T47D (cell line): ENCODE data around the gene TFEB.

Source experiments
- DNase-seq, 2 experiments: peaks; one replicate each; pipeline versions ENCODE4 v3.0.0 to v3.0.0-alpha.2; 2011 to 2012; ENCODE audit warnings: low read depth in 1 of 2, low spot score in 1 of 2
- JUND ChIP-seq: IDR thresholded peaks from 2 replicates; pipeline ENCODE4 v1.6.1; 2012; ENCODE audit warnings: low read depth
- in situ Hi-C: cut with HindIII; loops from 2 replicates; pipeline ENCODE4 v1.10.0; 2016; ENCODE audit warnings: low sequenced_read_pairs, low pct_unique_long_range_greater_than_20kb

Gene TFEB

DNA sequence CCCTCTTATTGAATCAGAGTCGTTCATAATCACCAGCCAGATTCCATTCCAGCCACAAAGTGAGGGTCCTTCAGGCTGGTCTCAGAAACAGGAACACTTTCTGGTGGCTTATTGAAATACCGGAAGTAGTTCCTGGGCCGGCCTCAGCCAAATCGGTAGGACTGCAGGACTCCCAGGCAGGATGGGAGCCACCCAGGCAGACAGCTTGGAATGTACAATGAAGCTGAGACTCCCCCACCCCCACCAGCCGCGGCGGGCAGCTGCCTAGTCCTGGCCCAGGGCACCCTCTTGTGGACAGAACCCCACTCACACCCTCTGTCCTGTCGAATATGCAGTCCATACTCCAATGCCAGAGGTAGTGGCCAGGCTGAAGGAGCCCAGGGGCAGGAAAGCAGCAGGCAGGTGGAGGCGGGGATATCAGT is 53.3 kb downstream of the TFEB start:
- in situ Hi-C loops = no loop called here
- no peak for TF ChIP-seq JUND

DNA sequence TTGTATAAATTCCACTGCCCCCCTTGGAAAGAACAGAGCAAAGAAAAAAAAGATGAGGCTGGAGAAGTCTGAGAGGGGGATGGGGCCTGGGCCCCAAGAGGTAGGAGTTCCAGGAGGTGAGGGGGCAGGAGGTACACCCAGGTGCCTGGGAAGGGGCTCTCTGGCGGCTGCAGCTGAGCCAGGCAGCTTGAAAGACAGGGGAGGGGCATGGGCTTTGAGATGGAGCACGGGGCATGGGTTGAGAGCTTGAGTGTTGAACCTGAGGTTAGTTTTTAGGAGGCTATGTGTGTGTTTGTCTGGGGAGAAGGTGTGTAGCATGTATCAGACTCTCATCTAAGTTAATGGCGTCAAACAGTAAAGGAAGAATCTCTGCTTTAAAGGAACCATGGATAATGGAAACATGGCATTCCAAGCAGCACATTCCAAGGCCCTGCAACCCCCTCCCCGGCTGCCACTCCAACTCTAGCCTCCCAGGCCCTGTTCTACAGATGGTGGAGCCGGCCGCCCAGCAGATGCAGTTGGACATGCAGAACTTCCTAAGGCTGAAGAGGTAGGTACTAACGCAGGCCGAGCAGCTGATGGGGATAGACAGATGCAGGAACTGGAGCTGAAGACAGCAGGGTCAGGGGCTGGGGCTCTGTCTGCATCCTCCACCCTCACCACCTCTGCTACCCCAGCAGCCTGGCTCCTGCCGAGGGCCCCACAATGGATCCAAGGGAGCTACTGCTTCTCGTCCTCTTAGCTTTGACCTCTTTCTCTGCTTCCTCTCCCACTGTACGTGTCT is 55.0 kb downstream of the TFEB start:
- no peak for DNase-seq
- in situ Hi-C loops = no loop called here
- no peak for TF ChIP-seq JUND

More for the DNA sequence above, 53.3 kb downstream of the TFEB start:
- DNase-seq = peak; percentile 90 to 95

DNA sequence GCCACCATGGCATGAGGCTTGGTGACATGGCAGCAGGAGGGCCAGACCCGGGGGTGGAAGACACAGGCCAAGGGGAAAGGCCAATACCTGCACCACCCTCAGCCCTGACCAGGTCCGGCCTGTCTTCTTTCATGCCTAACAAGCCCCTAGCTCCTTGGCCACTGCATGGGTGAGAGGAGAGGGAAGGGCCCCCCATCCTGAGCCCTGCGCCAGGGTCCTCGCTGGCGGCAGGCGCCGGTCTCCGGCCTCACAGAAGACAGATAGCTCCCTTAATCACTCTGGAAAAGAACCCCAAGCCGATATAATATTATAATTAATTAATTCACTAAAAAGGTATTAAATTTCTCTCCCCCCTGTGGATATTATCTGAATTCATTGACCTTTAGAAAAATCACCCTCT is 55.7 kb downstream of the TFEB start:
- in situ Hi-C loops = no loop called here
- no peak for TF ChIP-seq JUND

DNA sequence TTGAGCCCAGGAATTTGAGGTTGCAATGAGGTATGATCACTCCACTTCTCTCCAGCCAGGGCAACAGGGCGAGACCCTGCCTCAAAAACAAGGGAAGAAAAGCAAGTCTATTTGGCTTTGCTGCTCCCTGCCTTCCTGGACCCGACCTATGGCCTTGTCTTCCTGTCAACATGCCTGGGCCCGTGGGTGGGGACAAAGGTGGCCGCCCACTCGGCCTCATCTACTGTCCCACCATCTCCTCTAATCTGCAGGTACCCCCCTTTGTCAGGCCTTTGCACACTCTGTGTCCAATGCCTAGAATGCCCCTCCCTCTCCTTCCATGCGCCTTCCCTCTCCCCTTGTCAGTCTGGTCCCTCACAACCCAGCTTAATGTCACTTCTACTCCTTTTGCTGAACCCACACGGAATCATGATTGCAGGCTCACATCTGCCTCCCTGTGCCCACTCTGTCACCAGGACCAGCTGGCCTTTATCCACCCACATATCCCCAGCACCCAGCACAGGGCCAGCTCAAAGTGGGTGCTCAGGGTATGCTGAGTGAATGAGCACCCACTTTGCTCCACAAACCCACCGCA is 56.8 kb downstream of the TFEB start:
- DNase-seq = no peak
- in situ Hi-C loops = no loop called here
- TF ChIP-seq JUND = no peak

More for the DNA sequence above, 55.7 kb downstream of the TFEB start:
- DNase-seq = no peak

DNA sequence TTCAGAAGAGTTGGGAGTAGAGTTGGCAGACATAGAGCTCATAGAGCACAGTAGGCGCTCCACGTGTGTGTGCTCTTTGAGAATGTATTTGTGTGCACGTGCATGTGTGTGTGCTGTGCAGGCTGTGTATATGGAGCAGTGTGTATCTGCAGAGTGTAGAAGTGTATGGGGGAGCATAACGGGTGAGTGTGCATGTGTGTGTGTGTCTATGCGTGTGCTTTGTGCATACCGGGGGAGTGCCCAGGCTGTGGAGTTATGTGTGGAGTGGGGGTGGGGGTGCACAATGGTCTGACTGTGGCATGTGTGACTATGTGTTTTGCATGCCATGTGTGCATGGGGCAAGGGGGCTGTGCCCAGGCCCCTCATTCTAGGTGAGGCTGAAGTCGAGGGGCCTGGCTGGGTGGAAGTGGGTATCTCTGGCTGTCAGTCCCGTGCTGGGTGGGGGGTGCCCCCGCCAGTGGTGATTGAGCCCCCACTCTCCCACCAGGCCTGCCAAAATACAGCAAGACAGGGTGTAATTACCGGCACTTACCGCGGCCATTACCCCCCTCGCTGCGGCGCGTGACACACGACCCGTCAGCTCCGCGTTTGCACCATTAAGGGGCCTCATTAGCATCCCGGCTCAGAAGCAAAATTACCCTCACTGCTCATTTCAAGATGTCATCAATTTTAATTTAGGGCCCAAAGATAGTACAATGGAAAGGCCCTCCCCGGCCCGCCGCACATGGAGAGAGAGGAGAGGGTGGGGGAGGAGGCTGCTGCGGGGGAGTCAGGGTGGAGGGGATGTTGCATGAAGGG is 58.1 kb downstream of the TFEB start:
- in situ Hi-C loops = no loop called here
- DNase-seq = no peak
- no peak for TF ChIP-seq JUND

DNA sequence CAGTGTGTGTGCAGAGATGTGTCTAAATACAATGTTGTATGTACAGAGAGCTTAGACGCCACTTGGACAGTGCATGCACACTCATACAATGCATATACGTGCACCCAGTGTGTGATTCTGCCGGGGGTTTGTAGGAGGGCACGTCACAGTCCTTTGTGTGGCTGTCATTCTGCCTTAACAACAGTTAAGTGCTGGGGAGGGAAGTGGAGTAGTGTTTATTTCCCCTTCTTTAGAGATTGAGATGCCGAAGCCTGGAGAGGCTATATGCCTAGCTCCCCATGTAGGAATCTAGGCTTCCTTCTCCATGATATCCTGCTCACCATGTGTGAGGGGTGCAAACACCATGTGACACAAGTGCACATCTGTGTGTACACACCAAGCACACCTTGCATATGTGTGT is 59.0 kb downstream of the TFEB start:
- in situ Hi-C loops = no loop called here
- no peak for DNase-seq
- no peak for TF ChIP-seq JUND

DNA sequence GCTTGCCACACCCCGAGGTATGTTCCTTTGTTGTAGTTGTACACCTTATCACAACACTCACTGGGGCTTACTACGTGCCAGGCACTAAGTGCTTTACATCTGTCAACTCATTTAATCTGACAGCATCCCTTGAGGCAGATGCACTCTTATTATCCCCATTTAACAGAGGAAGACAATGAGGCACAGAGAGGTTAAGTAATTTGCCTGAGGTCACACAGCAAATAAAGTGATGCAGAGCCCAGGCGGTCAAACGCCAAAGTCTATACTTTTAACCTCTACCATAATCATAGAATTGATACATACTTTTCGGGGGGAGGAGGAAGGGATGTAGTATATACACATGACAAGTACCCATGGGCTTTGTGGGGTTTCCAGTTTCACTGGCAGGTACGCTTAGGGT is 59.4 kb downstream of the TFEB start:
- in situ Hi-C loops = no loop called here
- DNase-seq = no peak
- TF ChIP-seq JUND = no peak

DNA sequence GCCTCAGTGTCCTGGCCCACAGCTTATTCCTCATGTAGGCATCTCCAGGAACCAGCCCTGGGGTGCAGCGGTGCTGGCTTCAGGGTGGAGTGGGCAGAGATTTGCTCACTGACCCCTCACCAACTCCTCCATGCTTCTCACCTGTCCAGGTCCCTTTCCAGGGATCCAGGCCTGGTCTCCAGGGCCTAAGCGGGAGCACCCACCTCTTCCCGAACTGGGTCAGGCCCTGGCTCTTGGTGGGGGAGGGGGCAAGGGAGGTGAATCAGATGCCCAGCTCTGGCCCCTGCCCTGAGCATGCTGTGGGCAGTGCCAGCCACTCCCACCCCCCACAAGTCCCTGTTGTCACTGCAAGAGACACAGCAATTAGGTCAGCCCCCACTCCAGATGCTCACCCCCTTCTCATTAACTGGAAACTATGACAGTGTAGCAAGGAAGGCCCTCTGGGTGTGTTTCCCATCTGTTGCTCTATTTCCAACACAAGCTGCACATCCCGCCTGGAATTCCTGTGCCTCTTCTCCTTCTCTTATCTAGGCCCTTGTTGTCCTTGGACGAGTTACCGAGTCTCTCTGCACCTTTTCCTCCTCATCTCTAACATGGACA is 60.1 kb downstream of the TFEB start:
- in situ Hi-C loops = no loop called here
- DNase-seq = no peak
- TF ChIP-seq JUND = no peak

DNA sequence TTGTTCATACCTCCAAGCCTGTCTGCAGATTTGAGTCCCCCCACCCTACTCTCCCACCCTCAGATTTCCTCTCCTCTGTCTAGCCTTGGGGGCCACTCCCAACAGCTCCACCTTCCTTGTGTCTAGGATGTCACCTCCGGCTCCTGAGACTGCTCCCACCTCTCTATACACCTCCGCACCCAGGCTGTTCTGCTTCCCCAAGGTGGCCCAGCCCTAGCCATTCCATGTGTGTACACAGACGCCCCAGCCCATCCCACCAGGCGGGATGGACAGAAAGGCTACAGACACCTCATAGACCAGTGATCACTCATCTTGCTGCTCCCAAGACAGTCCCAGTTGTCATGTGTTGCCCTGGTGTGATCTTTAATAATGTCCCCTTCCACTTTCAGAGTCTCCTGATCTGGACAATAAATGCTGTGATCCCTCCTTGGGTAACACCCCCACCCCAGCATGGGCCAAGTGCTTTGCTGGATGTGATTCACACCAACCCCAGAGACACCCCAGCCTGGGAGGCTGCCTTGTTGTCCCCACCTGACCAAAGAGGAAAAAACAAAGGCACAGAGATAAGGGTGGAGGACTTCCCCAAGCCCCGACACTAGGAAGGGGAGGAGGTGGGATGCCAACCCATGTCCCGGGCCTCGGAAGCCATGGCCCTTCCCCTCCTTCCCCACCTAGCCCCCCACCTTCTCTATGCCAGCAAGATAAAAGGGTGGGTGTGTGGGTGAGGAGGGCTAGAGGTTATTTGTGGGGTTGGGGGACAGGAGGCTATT is 61.0 kb downstream of the TFEB start:
- no peak for DNase-seq
- in situ Hi-C loops = no loop called here
- TF ChIP-seq JUND = no peak

DNA sequence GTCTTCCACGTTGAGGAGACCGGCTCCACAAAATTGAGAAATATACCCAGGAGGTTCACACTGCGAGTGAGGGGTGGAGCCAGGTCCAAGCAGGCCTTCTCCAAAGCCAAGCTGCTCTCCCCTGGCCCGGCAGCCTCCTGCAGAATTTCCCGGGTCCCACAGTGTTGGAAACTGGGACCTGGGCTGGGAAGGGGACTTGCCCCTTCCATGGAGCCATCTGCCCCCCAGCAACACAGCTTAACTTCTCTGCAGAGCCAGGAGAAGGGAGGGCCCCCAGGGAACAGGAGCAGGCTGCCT is 61.8 kb downstream of the TFEB start:
- no peak for DNase-seq
- in situ Hi-C loops = no loop called here
- no peak for TF ChIP-seq JUND

DNA sequence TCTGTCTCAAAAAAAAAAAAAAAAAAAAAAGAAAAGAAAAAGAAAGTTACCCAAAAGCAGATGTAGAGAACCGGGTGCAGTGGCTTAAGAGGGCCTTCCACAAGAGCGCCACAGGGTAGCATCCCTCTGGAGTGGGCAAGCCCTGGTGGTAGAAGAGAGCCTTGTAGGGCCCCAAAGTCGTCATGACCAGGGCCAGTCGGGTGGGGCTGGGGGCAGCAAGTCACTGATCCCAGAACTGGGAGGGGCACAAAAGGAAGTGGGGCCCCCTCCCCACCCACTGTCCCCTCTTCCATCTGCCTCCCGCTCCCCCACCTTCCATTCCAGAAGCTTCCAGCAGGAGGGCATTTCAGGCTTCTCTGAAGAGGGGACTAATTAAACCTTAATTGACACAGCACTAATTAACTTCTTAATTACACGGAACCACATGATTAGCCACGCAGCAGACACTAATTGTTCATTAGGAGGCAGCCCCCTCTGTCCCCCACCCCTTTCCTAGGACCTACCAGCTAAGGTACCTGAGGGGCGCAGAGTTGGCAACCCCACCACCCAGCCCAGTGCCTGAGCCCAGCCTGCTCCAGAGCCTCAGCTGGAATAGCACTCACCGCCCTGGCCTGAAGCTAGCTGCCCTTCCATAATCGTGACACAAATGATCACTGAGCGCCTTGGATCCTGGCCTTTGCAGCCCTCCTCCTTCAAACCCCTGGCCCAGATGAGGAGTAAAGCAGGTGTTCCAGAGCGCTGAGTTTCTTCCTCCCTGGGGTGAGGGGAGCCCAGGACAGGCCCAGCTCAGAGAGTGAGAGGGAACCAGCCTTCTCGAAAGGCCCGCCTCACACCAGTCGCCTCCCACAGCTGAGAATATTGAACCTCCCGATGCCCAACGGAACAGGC is 62.3 kb downstream of the TFEB start:
- in situ Hi-C loops = no loop called here
- no peak for DNase-seq
- TF ChIP-seq JUND = no peak
